Measurements from ENCODE around the gene ZNF280D. TPM values are rescaled to one million over a fixed set of nuclear protein-coding genes. Genes with fewer than 3 reads are reported as not detected.

ZNF280D gene
- total and polyA plus RNA-seq, 2 of the 13 experiments (the other 11 are each of a cell fraction or from before 2014, with no cell fraction given), result 7.1 to 11.9 TPM

DNA sequence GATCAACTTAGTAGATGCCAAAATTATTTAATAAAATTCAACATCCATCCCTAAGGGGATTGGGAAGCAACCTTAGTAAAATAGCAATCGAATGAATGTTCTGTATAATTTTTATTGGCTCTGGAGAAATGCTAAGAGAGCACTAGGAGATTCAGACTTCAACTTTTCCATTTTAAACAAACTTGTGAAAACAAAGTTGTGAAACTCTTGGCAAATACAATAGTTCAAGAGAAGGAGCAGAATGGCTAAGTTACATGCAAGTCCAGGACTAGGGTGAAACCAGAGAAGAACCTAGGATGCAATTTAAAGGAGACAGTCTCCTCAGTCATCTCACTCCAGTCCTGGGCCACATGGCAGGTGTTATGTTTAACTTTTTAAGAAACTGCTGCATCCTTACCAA, 16.7 kb upstream of the ZNF280D start:
- intact Hi-C loops (cut with micrococcal nuclease; ENCODE audit: unreplicated experiment), result no loop called here
- Histone ChIP-seq H3K79me2 (ENCODE audit: insufficient read depth, low read length) (no peaks in the 10 kb centered on the region), H3K27me3 (ENCODE audit: control insufficient read depth in 1 of 2, insufficient read depth in 2 of 2, low read length in 2 of 2) (no peaks in the 10 kb centered on the region), H3K9me3 (ENCODE audit: low read length) (no peaks in the 10 kb centered on the region), H3K4me2 (ENCODE audit: low read depth, low read length) (no peak overlapping the region), H3K4me1 (ENCODE audit: insufficient read depth, low read length) (no peaks in the 10 kb centered on the region), H3K27ac (ENCODE audit: extremely low read length, insufficient read depth, low read length) (no peak overlapping the region), H3K4me3 (replicated peaks in 1 of 3; ENCODE audit: insufficient read depth in 1 of 3, low read depth in 2 of 3, low read length in 3 of 3) (no peak overlapping the region), H3K36me3 (replicated peaks in 1 of 2; ENCODE audit: control insufficient read depth in 1 of 2, insufficient read depth in 2 of 2, low read length in 2 of 2) (no peaks in the 10 kb centered on the region), H3K9ac (ENCODE audit: insufficient read depth, low read depth, low read length) (no peak overlapping the region), H4K20me1 (ENCODE audit: insufficient read depth, low read length) (no peaks in the 10 kb centered on the region), H2AFZ (ENCODE audit: low read length) (no peak overlapping the region)
- ATAC-seq, result no peak
- POLR2A ChIA-PET, result no interaction called here
- DNase-seq (ENCODE audit: low spot score), result no peak
- no peak for TF ChIP-seq ZNF225 (CRISPR knock-in tag; IDR thresholded peaks at IDR 0.05)
- TF ChIP-seq, protein P1, sequence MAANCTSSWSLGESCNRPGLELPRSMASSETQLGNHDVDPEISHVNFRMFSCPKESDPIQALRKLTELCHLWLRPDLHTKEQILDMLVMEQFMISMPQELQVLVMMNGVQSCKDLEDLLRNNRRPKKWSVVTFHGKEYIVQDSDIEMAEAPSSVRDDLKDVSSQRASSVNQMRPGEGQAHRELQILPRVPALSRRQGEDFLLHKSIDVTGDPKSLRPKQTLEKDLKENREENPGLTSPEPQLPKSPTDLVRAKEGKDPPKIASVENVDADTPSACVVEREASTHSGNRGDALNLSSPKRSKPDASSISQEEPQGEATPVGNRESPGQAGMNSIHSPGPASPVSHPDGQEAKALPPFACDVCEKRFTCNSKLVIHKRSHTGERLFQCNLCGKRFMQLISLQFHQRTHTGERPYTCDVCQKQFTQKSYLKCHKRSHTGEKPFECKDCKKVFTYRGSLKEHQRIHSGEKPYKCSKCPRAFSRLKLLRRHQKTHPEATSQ (CRISPR knock-in tag; IDR thresholded peaks at IDR 0.05; ENCODE audit: borderline replicate concordance), result no peak
- TF ChIP-seq, protein P2, sequence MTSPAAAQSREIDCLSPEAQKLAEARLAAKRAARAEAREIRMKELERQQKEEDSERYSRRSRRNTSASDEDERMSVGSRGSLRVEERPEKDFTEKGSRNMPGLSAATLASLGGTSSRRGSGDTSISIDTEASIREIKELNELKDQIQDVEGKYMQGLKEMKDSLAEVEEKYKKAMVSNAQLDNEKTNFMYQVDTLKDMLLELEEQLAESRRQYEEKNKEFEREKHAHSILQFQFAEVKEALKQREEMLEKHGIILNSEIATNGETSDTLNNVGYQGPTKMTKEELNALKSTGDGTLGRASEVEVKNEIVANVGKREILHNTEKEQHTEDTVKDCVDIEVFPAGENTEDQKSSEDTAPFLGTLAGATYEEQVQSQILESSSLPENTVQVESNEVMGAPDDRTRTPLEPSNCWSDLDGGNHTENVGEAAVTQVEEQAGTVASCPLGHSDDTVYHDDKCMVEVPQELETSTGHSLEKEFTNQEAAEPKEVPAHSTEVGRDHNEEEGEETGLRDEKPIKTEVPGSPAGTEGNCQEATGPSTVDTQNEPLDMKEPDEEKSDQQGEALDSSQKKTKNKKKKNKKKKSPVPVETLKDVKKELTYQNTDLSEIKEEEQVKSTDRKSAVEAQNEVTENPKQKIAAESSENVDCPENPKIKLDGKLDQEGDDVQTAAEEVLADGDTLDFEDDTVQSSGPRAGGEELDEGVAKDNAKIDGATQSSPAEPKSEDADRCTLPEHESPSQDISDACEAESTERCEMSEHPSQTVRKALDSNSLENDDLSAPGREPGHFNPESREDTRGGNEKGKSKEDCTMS (CRISPR knock-in tag; conservative IDR thresholded peaks at IDR 0.05), result no peak
- no TSS peak for BruUV-seq (replicated peaks)
- 88% methylated on average over 1 of the region's 1 CpG for WGBS (ENCODE audit: low lambda C conversion rate)
- in situ Hi-C loops (cut with HindIII; ENCODE audit: extremely low pct_ligation_motif_present, low pct_unique_long_range_greater_than_20kb), result no loop called here
- CTCF ChIA-PET (ENCODE audit: low intra/inter-chr PET ratio, low total read pairs), result no interaction called here
- no peak for FAIRE-seq
